A673 (cell line): Measurements from ENCODE around the gene MX2.

ENCODE experiments used
- CTCF ChIP-seq: fragments of 300-800, 200-600 bp; sonication (generic); conservative IDR thresholded peaks from 2 replicates; pipeline ENCODE4 v1.5.1; 2017; ENCODE audit warnings: low read depth, mild to moderate bottlenecking, antibody characterized with exemption, low read length, moderate library complexity, mixed read lengths
- EZH2 ChIP-seq: fragments of 200-600 bp; sonication (generic); IDR thresholded peaks from 2 replicates; pipeline ENCODE4 v1.6.1; 2017; ENCODE audit warnings: borderline replicate concordance, low read depth, mild to moderate bottlenecking, mixed read lengths, antibody characterized with exemption, low read length; ENCODE audit not compliant: poor library complexity, severe bottlenecking

- TF ChIP-seq CTCF (no peak), EZH2 (no peak)
Observed at GRCh38 chr21:41418393-41418792, 56.6 kb downstream of the MX2 start.
